ENCODE data around the gene HRH3. TPM values are rescaled to one million over a fixed set of nuclear protein-coding genes. Genes with fewer than 3 reads are reported as not detected.

Gene HRH3
- total RNA-seq, 1 donor from 2014 or later = not detected

DNA sequence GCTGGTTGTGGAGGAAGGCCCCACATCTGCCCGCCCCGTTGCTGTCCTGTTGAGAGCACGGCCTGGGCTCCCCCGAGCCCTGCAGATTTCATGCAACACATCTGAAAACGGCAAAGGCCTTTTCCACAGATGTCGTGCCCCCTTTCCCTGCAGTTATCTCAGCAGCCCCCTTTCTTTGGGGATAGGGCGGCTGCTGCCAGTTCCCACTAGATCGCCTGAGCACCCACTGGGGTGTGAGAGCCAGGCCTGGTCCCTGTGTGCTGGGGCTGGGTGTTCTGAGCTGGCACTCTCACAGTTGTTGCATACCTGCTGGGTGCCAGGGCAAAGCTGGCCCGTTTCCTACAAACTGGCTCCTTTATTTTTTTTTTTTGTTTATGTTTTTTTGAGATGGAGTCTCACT, 49.5 kb downstream of the HRH3 start:
- TF ChIP-seq, protein P1, sequence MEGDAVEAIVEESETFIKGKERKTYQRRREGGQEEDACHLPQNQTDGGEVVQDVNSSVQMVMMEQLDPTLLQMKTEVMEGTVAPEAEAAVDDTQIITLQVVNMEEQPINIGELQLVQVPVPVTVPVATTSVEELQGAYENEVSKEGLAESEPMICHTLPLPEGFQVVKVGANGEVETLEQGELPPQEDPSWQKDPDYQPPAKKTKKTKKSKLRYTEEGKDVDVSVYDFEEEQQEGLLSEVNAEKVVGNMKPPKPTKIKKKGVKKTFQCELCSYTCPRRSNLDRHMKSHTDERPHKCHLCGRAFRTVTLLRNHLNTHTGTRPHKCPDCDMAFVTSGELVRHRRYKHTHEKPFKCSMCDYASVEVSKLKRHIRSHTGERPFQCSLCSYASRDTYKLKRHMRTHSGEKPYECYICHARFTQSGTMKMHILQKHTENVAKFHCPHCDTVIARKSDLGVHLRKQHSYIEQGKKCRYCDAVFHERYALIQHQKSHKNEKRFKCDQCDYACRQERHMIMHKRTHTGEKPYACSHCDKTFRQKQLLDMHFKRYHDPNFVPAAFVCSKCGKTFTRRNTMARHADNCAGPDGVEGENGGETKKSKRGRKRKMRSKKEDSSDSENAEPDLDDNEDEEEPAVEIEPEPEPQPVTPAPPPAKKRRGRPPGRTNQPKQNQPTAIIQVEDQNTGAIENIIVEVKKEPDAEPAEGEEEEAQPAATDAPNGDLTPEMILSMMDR (IDR thresholded peaks at IDR 0.05; ENCODE audit: unreplicated experiment) = no peak
- H3K4me1 Mint-ChIP-seq (ENCODE audit: unreplicated experiment) = peaks cover 5% of the 10 kb centered on the region

DNA sequence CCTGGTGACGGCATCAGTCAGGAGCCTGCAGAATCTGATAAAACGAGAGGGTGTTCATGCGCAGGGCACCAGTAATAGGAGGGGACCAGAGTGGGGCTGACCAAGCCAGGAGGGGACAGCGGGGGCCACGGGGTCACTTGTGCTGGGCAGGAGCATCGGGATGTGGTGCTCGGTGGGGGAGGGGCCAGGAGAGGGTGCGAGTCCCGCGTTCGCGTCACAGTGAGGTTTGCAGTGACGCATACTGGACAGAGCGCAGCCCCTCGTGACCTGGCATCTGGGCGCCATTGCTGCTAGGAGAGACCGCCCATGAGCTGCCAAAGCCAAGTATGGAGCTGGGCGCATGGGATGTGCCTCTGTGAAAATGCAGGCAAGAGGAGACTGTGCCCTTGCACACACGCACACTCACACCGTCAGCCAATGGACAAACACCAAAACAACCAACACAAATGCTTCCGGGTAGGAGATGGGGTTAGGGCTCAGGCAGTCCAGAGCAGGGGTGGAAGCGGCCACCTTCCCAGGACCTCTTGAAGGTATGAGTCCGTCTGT, 51.1 kb downstream of the HRH3 start:
- H3K27me3 Mint-ChIP-seq (ENCODE audit: unreplicated experiment) = peaks cover 5% of the 10 kb centered on the region

More for the DNA sequence above, 49.5 kb downstream of the HRH3 start:
- no peak overlapping the region for H3K27ac Mint-ChIP-seq (ENCODE audit: unreplicated experiment)
- H3K4me3 Mint-ChIP-seq (ENCODE audit: unreplicated experiment) = no peak overlapping the region
- H3K9me3 Mint-ChIP-seq (ENCODE audit: unreplicated experiment) = no peaks in the 10 kb centered on the region
- peaks cover 8% of the 10 kb centered on the region for H3K27me3 Mint-ChIP-seq (ENCODE audit: unreplicated experiment)
- DNase-seq (ENCODE audit: low spot score) = no peak
- peaks cover 17% of the 10 kb centered on the region for H3K36me3 Mint-ChIP-seq (ENCODE audit: low read depth, unreplicated experiment)

DNA sequence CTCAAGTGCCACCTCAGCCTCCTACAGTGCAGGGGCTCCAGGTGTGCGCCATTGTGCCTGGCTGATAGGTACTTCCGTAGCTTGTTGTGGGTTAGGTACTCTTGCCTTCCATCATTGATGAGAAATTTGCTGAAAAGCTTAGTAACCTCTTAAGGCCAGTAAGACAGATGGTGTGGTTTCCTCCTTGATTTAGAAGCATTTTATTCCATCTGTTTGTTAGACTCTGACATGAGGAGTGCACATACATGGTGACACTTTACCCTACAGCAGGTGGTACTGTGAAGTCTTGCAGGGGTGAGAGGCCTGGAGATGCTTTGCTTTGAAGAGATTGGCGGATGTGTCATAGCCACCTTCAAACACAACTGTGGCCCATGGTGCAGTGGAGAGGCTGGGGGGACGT, 52.0 kb downstream of the HRH3 start:
- Mint-ChIP-seq H3K9me3 (ENCODE audit: unreplicated experiment) (no peaks in the 10 kb centered on the region), H3K27me3 (ENCODE audit: unreplicated experiment) (peaks cover 4% of the 10 kb centered on the region), H3K4me1 (ENCODE audit: unreplicated experiment) (peaks cover 5% of the 10 kb centered on the region), H3K27ac (ENCODE audit: unreplicated experiment) (no peak overlapping the region), H3K36me3 (ENCODE audit: low read depth, unreplicated experiment) (peaks cover 6% of the 10 kb centered on the region), H3K4me3 (ENCODE audit: unreplicated experiment) (no peak overlapping the region)
- TF ChIP-seq, protein P1 (IDR thresholded peaks at IDR 0.05; ENCODE audit: unreplicated experiment) = no peak
- DNase-seq (ENCODE audit: low spot score) = no peak

More for the DNA sequence above, 51.1 kb downstream of the HRH3 start:
- H3K9me3 Mint-ChIP-seq (ENCODE audit: unreplicated experiment) = no peaks in the 10 kb centered on the region
- no peak overlapping the region for H3K27ac Mint-ChIP-seq (ENCODE audit: unreplicated experiment)
- H3K4me1 Mint-ChIP-seq (ENCODE audit: unreplicated experiment) = peaks cover 5% of the 10 kb centered on the region
- no peak for DNase-seq (ENCODE audit: low spot score)
- TF ChIP-seq, protein P1 (IDR thresholded peaks at IDR 0.05; ENCODE audit: unreplicated experiment) = no peak
- H3K4me3 Mint-ChIP-seq (ENCODE audit: unreplicated experiment) = no peak overlapping the region
- peaks cover 7% of the 10 kb centered on the region for H3K36me3 Mint-ChIP-seq (ENCODE audit: low read depth, unreplicated experiment)

DNA sequence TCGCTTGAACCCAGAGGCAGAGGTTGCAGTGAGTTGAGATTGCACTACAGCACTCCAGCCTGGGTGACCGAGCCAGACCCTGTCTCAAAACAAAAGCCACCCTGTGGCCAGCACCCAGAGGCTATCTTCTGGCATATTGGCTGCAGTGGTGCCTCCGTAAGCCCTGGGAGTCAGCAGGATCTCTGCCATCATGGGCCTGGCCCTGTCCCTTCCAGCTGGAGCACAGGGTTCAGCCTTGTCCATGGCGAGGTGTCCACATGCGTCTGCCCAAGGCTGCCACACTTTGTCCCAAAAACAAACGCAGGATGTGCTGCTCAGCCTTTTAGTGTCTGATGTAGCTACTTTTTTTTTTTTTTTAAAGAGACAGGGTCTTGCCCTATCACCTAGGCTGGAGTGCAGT, 52.6 kb downstream of the HRH3 start:
- H3K27ac Mint-ChIP-seq (ENCODE audit: unreplicated experiment) = no peak overlapping the region
- H3K4me1 Mint-ChIP-seq (ENCODE audit: unreplicated experiment) = peaks cover 5% of the 10 kb centered on the region
- H3K9me3 Mint-ChIP-seq (ENCODE audit: unreplicated experiment) = no peaks in the 10 kb centered on the region

DNA sequence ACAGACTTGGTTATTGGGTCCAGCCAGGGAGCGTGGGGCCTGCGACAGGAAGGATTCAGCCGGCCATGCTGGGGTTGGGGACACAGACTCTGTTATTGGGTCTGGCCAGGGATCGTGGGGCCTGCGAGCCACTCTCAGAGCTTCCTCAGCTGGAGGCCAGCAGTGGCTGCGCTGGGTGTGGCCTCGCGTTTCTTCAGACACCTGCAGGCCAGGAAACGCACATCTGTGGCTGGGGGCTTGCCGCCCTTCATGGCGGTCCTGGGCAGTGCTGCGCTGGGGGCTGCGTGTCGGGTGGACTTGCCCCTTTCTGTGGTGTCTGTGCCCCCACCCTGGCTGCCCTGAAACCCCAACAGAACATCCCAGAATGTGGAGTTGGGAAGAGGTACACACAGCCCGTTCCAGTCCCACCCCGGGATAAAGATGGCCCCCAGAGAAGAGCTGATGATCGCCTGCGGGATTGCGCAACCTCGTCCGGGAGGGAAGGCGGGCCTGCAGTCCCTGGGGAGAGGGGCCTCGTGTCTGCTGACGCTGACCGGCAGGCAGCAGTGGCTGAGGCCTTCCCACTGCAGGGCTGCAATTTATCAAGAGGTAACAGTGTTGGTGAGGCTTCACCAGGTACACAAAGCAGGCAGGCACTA, 54.2 kb downstream of the HRH3 start:
- TF ChIP-seq, protein P1 (IDR thresholded peaks at IDR 0.05; ENCODE audit: unreplicated experiment) = no peak
- Mint-ChIP-seq H3K4me1 (ENCODE audit: unreplicated experiment) (no peaks in the 10 kb centered on the region), H3K4me3 (ENCODE audit: unreplicated experiment) (no peak overlapping the region), H3K27me3 (ENCODE audit: unreplicated experiment) (peaks cover 9% of the 10 kb centered on the region), H3K36me3 (ENCODE audit: low read depth, unreplicated experiment) (peaks cover 6% of the 10 kb centered on the region), H3K27ac (ENCODE audit: unreplicated experiment) (no peak overlapping the region), H3K9me3 (ENCODE audit: unreplicated experiment) (no peaks in the 10 kb centered on the region)
- DNase-seq (ENCODE audit: low spot score) = no peak

More for the DNA sequence above, 52.6 kb downstream of the HRH3 start:
- TF ChIP-seq, protein P1 (IDR thresholded peaks at IDR 0.05; ENCODE audit: unreplicated experiment) = no peak
- Mint-ChIP-seq H3K27me3 (ENCODE audit: unreplicated experiment) (peaks cover 4% of the 10 kb centered on the region), H3K4me3 (ENCODE audit: unreplicated experiment) (no peak overlapping the region), H3K36me3 (ENCODE audit: low read depth, unreplicated experiment) (peaks cover 6% of the 10 kb centered on the region)
- no peak for DNase-seq (ENCODE audit: low spot score)
